Heart right ventricle (tissue), 16 donors: ENCODE results near the gene HRAS. TPM values are rescaled to one million over a fixed set of nuclear protein-coding genes. Genes with fewer than 3 reads are reported as not detected.
A peak's percentile ranks its signal among the peaks of the same experiment; 100 is the strongest.

Experiments
- ATAC-seq, 8 donors: fragments of 200-7000 bp; cut with Tn5 transposase; one replicate each; pipeline ENCODE4 v1.9.1; 2020; ENCODE audit warnings: mild to moderate bottlenecking in 8 of 8, moderate library complexity in 8 of 8, moderate number of reproducible peaks in 1 of 8
- DNase-seq, 2 donors: peaks; one replicate each; pipeline ENCODE4 v3.0.0-alpha.2; 2020
- H3K27ac ChIP-seq, 10 donors: fragments of 200-600 bp; sonication (generic) in 2 of 10; one replicate each; pipeline versions ENCODE4 v1.5.0 to v1.8.0; 2020 to 2022; ENCODE audit warnings: mild to moderate bottlenecking in 3 of 10
- H3K27me3 ChIP-seq, 7 donors: fragments of 200-600 bp; one replicate each; pipeline ENCODE4 v1.8.0; 2021 to 2022; ENCODE audit warnings: mild to moderate bottlenecking in 2 of 7
- H3K36me3 ChIP-seq, 9 donors: fragments of 200-600 bp; sonication (generic) in 1 of 9; one replicate each; pipeline versions ENCODE4 v1.5.0 to v1.8.0; 2020 to 2022; ENCODE audit warnings: mild to moderate bottlenecking in 2 of 9
- H3K4me1 ChIP-seq, 9 donors: fragments of 200-600 bp; sonication (generic) in 1 of 9; one replicate each; pipeline versions ENCODE4 v1.5.0 to v1.8.0; 2020 to 2022; ENCODE audit warnings: mild to moderate bottlenecking in 4 of 9
- H3K4me3 ChIP-seq, 10 donors: fragments of 200-600 bp; sonication (generic) in 2 of 10; one replicate each; pipeline versions ENCODE4 v1.5.0 to v1.8.0; 2020 to 2022; ENCODE audit warnings: mild to moderate bottlenecking in 7 of 10, moderate library complexity in 2 of 10
- H3K9me3 ChIP-seq, 11 donors: fragments of 200-600 bp in 10 of 11; sonication (generic) in 2 of 11; one replicate each; pipeline versions ENCODE4 v1.5.0 to v1.8.0; 2013 to 2022; ENCODE audit warnings: mild to moderate bottlenecking in 2 of 11, control low read depth in 1 of 11, moderate library complexity in 1 of 11
- WGBS, 2 donors: extraction: QIAGEN DNeasy Blood & Tissue Kit; methylation state at CpG; one replicate each; pipeline ENCODE4 v1.1.7; 2013; ENCODE audit warnings: inconsistent platforms in 1 of 2; 5-methylcytosine and 5-hydroxymethylcytosine counted together
- intact Hi-C, 10 donors: fragments of 100-400 bp; cut with DNase I; formaldehyde crosslinking; loops; one replicate each; pipeline versions ENCODE4 v1.11.1 to v1.14.2; 2022
- polyA plus RNA-seq, 2 donors: library from polyadenylated mRNA; stranded (reverse); fragments of 200-250 nt; gene quantifications; one replicate each; pipeline ENCODE4 v1.2.3, GENCODE V29; 2013
- total RNA-seq, 10 donors: library from RNA; stranded (reverse); fragmentation: NEBNext Ultra II Directional in 3 of 10; extraction: Animal tissue kit (Norgen Biotek cat#: 25700) in 3 of 10; gene quantifications; one replicate each; pipeline versions ENCODE4 v1.2.1 to v1.2.4, GENCODE V29; 2021 to 2023
- TF ChIP-seq, protein P1 (sequence below), 9 donors: fragments of 200-600 bp; sonication (generic) in 2 of 9; IDR thresholded peaks; one replicate each; pipeline versions ENCODE4 v1.5.0 to v1.8.0; 2021 to 2022; ENCODE audit warnings: antibody characterized with exemption in 9 of 9, mild to moderate bottlenecking in 5 of 9, moderate library complexity in 1 of 9
- donor health status: Arrhythmogenic right ventricular cardiomyopathy.
- donor health status: ischemic (EF 13 %, LVEDD 7.1; RV severe dilation, severe dysfunction).
- donor health status: healthy with polysubstance abuse.
- donor health status: DM: no; HTN: yes; CAD: no.
- donor health status: DM: no; HTN: no; CAD: no.
- donor health status: ischemic (EF 25% LVEDD 6.9; RV normal size, moderate dysfunction).
- donor health status: ischemic (EF 25% LVEDD 5.7; RV mildly dilated, moderate dysfunction).
- donor health status: healthy.
- donor health status: DM: yes; HTN: yes; CAD: no.
- donor health status: Ischemic cardiomyopathy.
- donor health status: ischemic (EF 35%, LVEDD 5.7; RV mildly dilated, moderate dysfunction).
- donor health status: nonischemic (EF 11% LVEDD 7.7; RV severe dilation, severe dysfunction).
- donor health status: DM: yes; HTN: yes; CAD: no.
- donor health status: PGD.
- donor health status: ischemic (EF 29% LVEDD 5.4; RV normal size, mild dysfunction).
- donor health status: nonischemic (EF 23%, LVEDD 6.1; RV moderate dilation, normal function).

The HRAS gene
- total and polyA plus RNA-seq, 12 donors, result 44.7 to 132 (median 56.4) TPM

DNA sequence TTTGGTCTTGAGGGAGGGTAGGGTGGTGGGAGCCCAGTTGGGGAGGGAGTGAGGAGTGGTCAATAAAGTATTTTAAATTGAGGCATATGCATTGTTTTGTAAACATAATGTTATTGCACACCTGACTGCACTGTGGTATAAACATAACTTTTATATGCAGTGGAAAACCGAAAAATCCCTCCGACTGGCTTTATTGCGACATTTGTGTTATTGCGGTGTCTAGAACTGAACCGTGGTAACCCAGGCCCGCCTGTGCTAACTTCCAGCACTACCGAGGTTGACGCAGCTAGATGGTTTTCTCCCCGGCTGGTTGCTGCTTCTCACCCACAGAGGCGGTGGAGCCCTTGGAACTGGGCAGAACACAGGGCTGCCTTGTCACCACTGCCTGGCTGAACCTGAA is 20.8 kb downstream of the HRAS start:
- intact Hi-C loops, result loop anchor here in 5 of 10 donors (5.0 to 10.0 kb wide), 5 partner anchors 60 to 120 kb away; partner anchors contain the start of genes PHRF1 (in 1 of the 5) and PKP3 (in 1 of the 5)
- Histone ChIP-seq H3K9me3 (peaks cover 0 to 14% (median 0%) of the 10 kb centered on the region in 11 donors), H3K4me1 (peaks cover 0 to 11% (median 5%) of the 10 kb centered on the region in 9 donors), H3K4me3 (no peak overlapping the region), H3K36me3 (peaks cover 0 to 58% (median 0%) of the 10 kb centered on the region in 9 donors), H3K27me3 (no peaks in the 10 kb centered on the region), H3K27ac (no peak overlapping the region)
- no peak for DNase-seq
- TF ChIP-seq, protein P1, sequence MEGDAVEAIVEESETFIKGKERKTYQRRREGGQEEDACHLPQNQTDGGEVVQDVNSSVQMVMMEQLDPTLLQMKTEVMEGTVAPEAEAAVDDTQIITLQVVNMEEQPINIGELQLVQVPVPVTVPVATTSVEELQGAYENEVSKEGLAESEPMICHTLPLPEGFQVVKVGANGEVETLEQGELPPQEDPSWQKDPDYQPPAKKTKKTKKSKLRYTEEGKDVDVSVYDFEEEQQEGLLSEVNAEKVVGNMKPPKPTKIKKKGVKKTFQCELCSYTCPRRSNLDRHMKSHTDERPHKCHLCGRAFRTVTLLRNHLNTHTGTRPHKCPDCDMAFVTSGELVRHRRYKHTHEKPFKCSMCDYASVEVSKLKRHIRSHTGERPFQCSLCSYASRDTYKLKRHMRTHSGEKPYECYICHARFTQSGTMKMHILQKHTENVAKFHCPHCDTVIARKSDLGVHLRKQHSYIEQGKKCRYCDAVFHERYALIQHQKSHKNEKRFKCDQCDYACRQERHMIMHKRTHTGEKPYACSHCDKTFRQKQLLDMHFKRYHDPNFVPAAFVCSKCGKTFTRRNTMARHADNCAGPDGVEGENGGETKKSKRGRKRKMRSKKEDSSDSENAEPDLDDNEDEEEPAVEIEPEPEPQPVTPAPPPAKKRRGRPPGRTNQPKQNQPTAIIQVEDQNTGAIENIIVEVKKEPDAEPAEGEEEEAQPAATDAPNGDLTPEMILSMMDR (IDR thresholded peaks at IDR 0.05), result no peak
- WGBS, 2 donors, result 92 to 93% methylated on average over 10 of the region's 10 CpGs
- no peak for ATAC-seq

GRCh38 chr11:512761-513595 is 22.4 kb downstream of the HRAS start:
- peaks cover 0 to 72% (median 0%) of the 10 kb centered on the region in 9 donors for H3K36me3 ChIP-seq
- WGBS, 2 donors, result 92 to 94% methylated on average over 29 of the region's 29 CpGs

DNA sequence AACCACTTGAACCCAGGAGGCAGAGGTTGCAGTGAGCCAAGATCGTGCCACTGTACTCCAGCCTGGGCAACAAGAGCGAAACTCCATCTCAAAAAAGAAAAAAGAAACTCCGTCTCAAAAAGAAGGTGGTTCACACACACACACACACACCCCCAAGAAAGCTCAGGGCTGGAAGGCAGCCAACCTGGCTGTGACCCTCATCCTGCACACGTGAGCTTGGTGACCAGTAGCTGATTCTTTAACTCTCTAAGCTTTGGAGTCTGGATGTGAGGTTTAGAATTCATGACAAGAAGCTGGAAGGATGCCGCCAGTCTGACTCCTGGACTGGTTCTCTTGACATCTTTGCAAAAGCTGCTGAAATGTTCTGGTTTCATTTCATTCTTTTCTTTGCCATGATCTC is 26.4 kb downstream of the HRAS start:
- Histone ChIP-seq H3K27me3 (no peaks in the 10 kb centered on the region), H3K27ac (no peak overlapping the region), H3K9me3 (no peaks in the 10 kb centered on the region), H3K4me3 (no peak overlapping the region), H3K4me1 (peaks cover 13 to 33% (median 30%) of the 10 kb centered on the region in 9 donors), H3K36me3 (peaks cover 0 to 56% (median 0%) of the 10 kb centered on the region in 9 donors)
- intact Hi-C loops, result loop anchor here in 7 of 10 donors (5.0 to 10.0 kb wide), 7 partner anchors 42 to 304 kb away; partner anchors contain the start of genes PTDSS2 (in 3 of the 7), BET1L (in 1 of the 7), PSMD13 (in 1 of the 7) and RIC8A (in 1 of the 7)
- DNase-seq (no peak), ATAC-seq (no peak)
- 74 to 76% methylated on average over 5 of the region's 5 CpGs for WGBS, 2 donors
- TF ChIP-seq, protein P1 (IDR thresholded peaks at IDR 0.05), result no peak

More at GRCh38 chr11:512761-513595, 22.4 kb downstream of the HRAS start:
- peaks cover 0 to 14% (median 0%) of the 10 kb centered on the region in 11 donors for H3K9me3 ChIP-seq
- H3K27ac ChIP-seq, result no peak overlapping the region
- no peak for ATAC-seq
- no peaks in the 10 kb centered on the region for H3K27me3 ChIP-seq
- H3K4me3 ChIP-seq, result no peak overlapping the region
- intact Hi-C loops, result loop anchor here in 3 of 10 donors (10.0 kb wide), 3 partner anchors 62 to 118 kb away; partner anchors contain the start of genes PHRF1 (in 1 of the 3) and PKP3 (in 1 of the 3)
- TF ChIP-seq, protein P1 (IDR thresholded peaks at IDR 0.05), result no peak
- peaks cover 0 to 5% (median 2%) of the 10 kb centered on the region in 9 donors for H3K4me1 ChIP-seq
- no peak for DNase-seq

DNA sequence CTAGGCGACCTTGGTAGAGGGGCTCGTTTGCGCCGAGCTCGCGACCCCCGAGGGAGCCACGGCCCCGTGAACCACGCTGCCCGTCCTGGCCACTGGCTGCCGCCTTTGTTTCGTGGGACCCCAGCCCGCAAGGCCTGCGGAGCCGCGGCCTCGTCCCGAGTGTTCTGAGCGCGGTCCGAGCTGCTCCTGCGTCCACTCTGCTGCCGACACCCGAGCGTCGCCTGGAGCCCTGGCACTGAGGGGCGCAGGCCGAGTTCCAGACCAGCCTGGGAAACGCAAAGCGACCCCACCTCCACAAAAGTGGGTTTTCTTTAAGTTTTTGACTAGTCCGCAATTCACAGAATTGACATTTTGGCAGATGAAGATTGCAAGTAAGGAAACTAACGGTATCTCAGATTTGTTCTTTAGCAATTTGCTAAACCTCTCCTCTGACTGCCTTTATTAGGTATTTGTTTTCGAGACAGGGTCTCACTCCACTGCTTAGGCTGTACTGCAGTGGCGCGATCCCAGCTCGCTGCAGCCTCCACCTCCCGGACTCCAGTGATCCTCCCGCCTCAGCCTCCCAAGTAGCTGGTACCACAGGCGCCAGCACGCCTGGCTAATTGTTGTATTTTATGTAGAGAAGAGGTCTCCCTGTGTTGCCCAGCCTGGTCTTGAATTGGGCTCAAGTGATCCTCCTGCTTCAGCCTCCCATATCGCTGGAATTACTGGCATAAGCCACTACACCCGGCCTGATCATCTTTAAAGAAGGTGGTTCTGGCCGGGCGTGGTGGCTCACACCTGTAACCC is 27.5 kb downstream of the HRAS start:
- Histone ChIP-seq H3K4me1 (peaks cover 19 to 43% (median 41%) of the 10 kb centered on the region in 9 donors), H3K27me3 (no peaks in the 10 kb centered on the region), H3K4me3 (peak overlapping the region; percentile 7 to 96 (median 83)), H3K36me3 (peaks cover 0 to 46% (median 0%) of the 10 kb centered on the region in 9 donors), H3K27ac (peak overlapping the region in 9 of 10 donors; percentile 57 to 100 (median 99)), H3K9me3 (no peaks in the 10 kb centered on the region)
- WGBS, 2 donors, result 46 to 48% methylated on average over 45 of the region's 45 CpGs
- TF ChIP-seq, protein P1 (IDR thresholded peaks at IDR 0.05), result no peak
- DNase-seq (no peak), ATAC-seq (no peak)
- intact Hi-C loops, result loop anchor here in 7 of 10 donors (2.0 to 10.0 kb wide), 9 partner anchors 27 to 303 kb away; partner anchors contain the start of genes PTDSS2 (in 4 of the 7), BET1L (in 1 of the 7), HRAS (in 1 of the 7) and PSMD13 (in 1 of the 7)
